Measurements from ENCODE around the gene TMEM45A. TPM values are rescaled to one million over a fixed set of nuclear protein-coding genes. Genes with fewer than 3 reads are reported as not detected.
"Not testable (repeated sequence)": the region's sequence is repeated elsewhere in the genome, so short reads cannot be mapped to it uniquely, and the experiment has no call there.

Gene TMEM45A
- total and polyA plus RNA-seq, 3 donors from 2014 or later: 12.2 to 56.0 (median 18.3) TPM

GRCh38 chr3:100499651-100500050 is 7.2 kb downstream of the TMEM45A start:
- WGBS, 2 donors: 96 to 97% methylated on average over 4 of the region's 4 CpGs
- intact Hi-C loops (cut with DNase I; ENCODE audit: low total_unique reads): no loop called here
- Histone ChIP-seq H3K27me3 (no peaks in the 10 kb centered on the region), H3K4me3 (no peak overlapping the region), H3K27ac (no peak overlapping the region), H3K4me1 (no peaks in the 10 kb centered on the region), H3K9me3 (no peaks in the 10 kb centered on the region), H3K36me3 (ENCODE audit: low read depth, missing control alignments) (no peaks in the 10 kb centered on the region)
- DNase-seq: no peak
- TF ChIP-seq CTCF (IDR thresholded peaks at IDR 0.05) (no peak), POLR2A (IDR thresholded peaks at IDR 0.05) (no peak)

- WGBS, 2 donors: 82 to 88% methylated on average over 8 of the region's 8 CpGs
- Histone ChIP-seq H3K27ac (no peak overlapping the region), H3K36me3 (ENCODE audit: low read depth, missing control alignments) (no peaks in the 10 kb centered on the region), H3K4me1 (no peaks in the 10 kb centered on the region), H3K9me3 (no peaks in the 10 kb centered on the region), H3K4me3 (no peak overlapping the region), H3K27me3 (no peaks in the 10 kb centered on the region)
- intact Hi-C loops (cut with DNase I; ENCODE audit: low total_unique reads): no loop called here
- no peak for TF ChIP-seq POLR2A (IDR thresholded peaks at IDR 0.05)
- TF ChIP-seq CTCF (IDR thresholded peaks at IDR 0.05): no peak
- no peak for DNase-seq
These were observed 8.0 kb downstream of the TMEM45A start for GRCh38 chr3:100500320-100500880.

GRCh38 chr3:100503448-100503847 is 11.0 kb downstream of the TMEM45A start:
- no peak overlapping the region for H3K27ac ChIP-seq
- DNase-seq: no peak

GRCh38 chr3:100506355-100506754 is 13.9 kb downstream of the TMEM45A start:
- Histone ChIP-seq H3K27me3 (no peaks in the 10 kb centered on the region), H3K36me3 (ENCODE audit: low read depth, missing control alignments) (no peaks in the 10 kb centered on the region), H3K27ac (no peak overlapping the region), H3K4me1 (no peaks in the 10 kb centered on the region), H3K9me3 (no peaks in the 10 kb centered on the region), H3K4me3 (no peak overlapping the region)
- DNase-seq: no peak
- 93 to 98% methylated on average over 2 of the region's 2 CpGs for WGBS, 2 donors
- intact Hi-C loops (cut with DNase I; ENCODE audit: low total_unique reads): no loop called here
- TF ChIP-seq POLR2A (IDR thresholded peaks at IDR 0.05) (no peak), CTCF (IDR thresholded peaks at IDR 0.05) (no peak)

More at GRCh38 chr3:100503448-100503847, 11.0 kb downstream of the TMEM45A start:
- Histone ChIP-seq H3K9me3 (no peaks in the 10 kb centered on the region), H3K4me1 (no peaks in the 10 kb centered on the region), H3K36me3 (ENCODE audit: low read depth, missing control alignments) (no peaks in the 10 kb centered on the region), H3K27me3 (no peaks in the 10 kb centered on the region), H3K4me3 (no peak overlapping the region)
- intact Hi-C loops (cut with DNase I; ENCODE audit: low total_unique reads): no loop called here
- 54 to 80% methylated on average over 1 of the region's 1 CpG for WGBS, 2 donors
- TF ChIP-seq POLR2A (IDR thresholded peaks at IDR 0.05) (no peak), CTCF (IDR thresholded peaks at IDR 0.05) (no peak)

- H3K4me1 ChIP-seq; H3K9me3 ChIP-seq; H3K36me3 ChIP-seq (ENCODE audit: low read depth, missing control alignments); DNase-seq; H3K4me3 ChIP-seq; intact Hi-C loops (cut with DNase I; ENCODE audit: low total_unique reads); H3K27me3 ChIP-seq; H3K27ac ChIP-seq: not testable (repeated sequence)
- 93 to 97% methylated on average over 15 of the region's 15 CpGs for WGBS, 2 donors
These were observed 17.4 kb downstream of the TMEM45A start for GRCh38 chr3:100509818-100510217.
